PFSK-1 (cell line): ENCODE results near the gene ARHGEF39.

ENCODE experiments used
- FOXP2 ChIP-seq: optimal IDR thresholded peaks from 2 replicates; pipeline ENCODE3; 2011; ENCODE audit warnings: borderline replicate concordance, control low read depth, inconsistent platforms; ENCODE audit not compliant: insufficient read depth; ENCODE audit errors: extremely low read length, extremely low read depth
- POLR2AphosphoS5 ChIP-seq: IDR thresholded peaks from 2 replicates; pipeline ENCODE4 v1.6.1; 2012; ENCODE audit warnings: low read depth, mild to moderate bottlenecking, control low read depth, low read length, moderate library complexity
- SIN3A ChIP-seq: IDR thresholded peaks from 2 replicates; pipeline ENCODE4 v1.6.1; 2012; ENCODE audit warnings: mild to moderate bottlenecking, low read length, moderate library complexity, borderline replicate concordance; ENCODE audit not compliant: insufficient read depth
- TAF1 ChIP-seq: IDR thresholded peaks from 2 replicates; pipeline ENCODE4 v1.6.1; 2012; ENCODE audit warnings: low read length, control low read depth, borderline replicate concordance; ENCODE audit not compliant: insufficient read depth
- TF ChIP-seq, protein P1 (sequence below), 2 experiments: IDR thresholded peaks; 2 replicates each; pipeline versions ENCODE4 v1.6.1 to v1.8.0; 2011 to 2012; ENCODE audit warnings: low read depth in 2 of 2, low read length in 2 of 2, control low read depth in 1 of 2, inconsistent platforms in 1 of 2, mild to moderate bottlenecking in 1 of 2, moderate library complexity in 1 of 2; ENCODE audit not compliant: insufficient read depth in 1 of 2

ARHGEF39 gene

GRCh38 chr9:35658137-35658967, 6.6 kb downstream of the ARHGEF39 start, which contains the start of gene CCDC107:
Gene CCDC107, plus strand, starts transcription at chr9:35658292. Its CDS starts 88 bp downstream, at chr9:35658380.
- peak; percentile 79; the same call in 1 of the 2 replicates for TF ChIP-seq TAF1
- no peak for TF ChIP-seq SIN3A
- peak; percentile 60 for TF ChIP-seq FOXP2
- TF ChIP-seq, protein P1, sequence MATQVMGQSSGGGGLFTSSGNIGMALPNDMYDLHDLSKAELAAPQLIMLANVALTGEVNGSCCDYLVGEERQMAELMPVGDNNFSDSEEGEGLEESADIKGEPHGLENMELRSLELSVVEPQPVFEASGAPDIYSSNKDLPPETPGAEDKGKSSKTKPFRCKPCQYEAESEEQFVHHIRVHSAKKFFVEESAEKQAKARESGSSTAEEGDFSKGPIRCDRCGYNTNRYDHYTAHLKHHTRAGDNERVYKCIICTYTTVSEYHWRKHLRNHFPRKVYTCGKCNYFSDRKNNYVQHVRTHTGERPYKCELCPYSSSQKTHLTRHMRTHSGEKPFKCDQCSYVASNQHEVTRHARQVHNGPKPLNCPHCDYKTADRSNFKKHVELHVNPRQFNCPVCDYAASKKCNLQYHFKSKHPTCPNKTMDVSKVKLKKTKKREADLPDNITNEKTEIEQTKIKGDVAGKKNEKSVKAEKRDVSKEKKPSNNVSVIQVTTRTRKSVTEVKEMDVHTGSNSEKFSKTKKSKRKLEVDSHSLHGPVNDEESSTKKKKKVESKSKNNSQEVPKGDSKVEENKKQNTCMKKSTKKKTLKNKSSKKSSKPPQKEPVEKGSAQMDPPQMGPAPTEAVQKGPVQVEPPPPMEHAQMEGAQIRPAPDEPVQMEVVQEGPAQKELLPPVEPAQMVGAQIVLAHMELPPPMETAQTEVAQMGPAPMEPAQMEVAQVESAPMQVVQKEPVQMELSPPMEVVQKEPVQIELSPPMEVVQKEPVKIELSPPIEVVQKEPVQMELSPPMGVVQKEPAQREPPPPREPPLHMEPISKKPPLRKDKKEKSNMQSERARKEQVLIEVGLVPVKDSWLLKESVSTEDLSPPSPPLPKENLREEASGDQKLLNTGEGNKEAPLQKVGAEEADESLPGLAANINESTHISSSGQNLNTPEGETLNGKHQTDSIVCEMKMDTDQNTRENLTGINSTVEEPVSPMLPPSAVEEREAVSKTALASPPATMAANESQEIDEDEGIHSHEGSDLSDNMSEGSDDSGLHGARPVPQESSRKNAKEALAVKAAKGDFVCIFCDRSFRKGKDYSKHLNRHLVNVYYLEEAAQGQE (IDR thresholded peaks at IDR 0.05; ENCODE audit: insufficient read depth in 1 of 2, low read depth in 2 of 2, low read length in 2 of 2), result peak in 1 of 2 experiments; percentile 63; a peak in 2 of 4 replicates
- TF ChIP-seq POLR2AphosphoS5, result peak; percentile 79

GRCh38 chr9:35657546-35658136, 7.4 kb downstream of the ARHGEF39 start, which contains the start of gene RMRP:
Gene RMRP, minus strand, starts transcription at chr9:35658019.
- TF ChIP-seq FOXP2 (peak; percentile 92), SIN3A (peak; percentile 44; the same call in 1 of the 2 replicates), TAF1 (no peak)

DNA sequence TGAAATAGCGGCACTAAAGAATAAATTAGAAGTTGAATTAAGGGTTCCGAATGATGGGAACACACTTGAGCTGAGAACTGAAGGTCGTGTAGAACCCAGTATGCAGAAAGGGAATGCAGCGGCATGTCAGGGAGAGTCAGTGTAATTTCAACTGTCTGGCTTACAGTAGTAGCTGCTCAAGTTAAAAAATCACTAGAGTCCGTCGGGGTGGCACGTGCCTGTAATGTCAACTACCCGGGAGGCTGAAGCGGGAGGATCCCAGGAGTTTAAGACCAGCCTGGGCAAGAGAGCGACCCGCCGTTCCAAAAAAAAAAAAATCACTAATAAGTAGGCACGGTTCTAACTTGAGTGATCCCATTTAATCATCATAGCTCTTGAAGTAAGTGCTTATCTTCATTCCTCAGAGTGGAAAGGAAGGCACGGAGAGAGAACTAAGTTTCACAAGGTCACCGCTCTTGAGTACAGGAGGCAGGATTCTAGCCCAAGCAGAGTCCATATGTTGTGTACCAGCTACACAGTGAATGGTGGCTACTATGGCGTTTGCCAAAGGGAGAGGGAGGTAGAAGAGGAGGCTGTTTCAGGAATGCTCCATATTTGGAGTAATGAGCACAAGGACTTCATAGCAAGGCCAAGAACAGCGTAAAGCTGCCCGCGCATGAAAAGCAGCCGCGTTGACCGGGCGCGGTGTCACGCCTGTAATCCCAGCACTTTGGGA, 8.0 kb downstream of the ARHGEF39 start:
- TF ChIP-seq SIN3A (no peak), FOXP2 (no peak), TAF1 (no peak), POLR2AphosphoS5 (no peak)
- TF ChIP-seq, protein P1 (IDR thresholded peaks at IDR 0.05; ENCODE audit: insufficient read depth in 1 of 2, low read depth in 2 of 2, low read length in 2 of 2), result no peak

DNA sequence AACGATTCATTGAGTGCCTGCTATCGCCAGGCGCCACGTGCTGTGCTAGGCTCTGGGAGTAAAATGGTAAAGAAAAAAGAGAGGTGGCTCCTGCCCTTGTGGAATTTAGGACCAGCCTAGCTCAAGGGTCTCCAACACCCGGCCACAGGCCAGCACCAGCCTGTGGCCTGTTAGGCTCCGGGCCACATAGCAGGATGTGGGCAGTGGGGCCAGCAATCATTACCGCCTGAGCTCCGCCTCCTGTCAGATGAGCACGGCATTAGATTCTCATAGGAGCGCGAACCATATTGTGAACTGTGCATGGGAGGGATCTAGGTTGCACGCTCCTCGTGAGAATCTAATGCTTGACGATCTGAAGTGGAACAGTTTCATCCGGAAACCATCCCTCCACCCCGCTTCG, 8.6 kb downstream of the ARHGEF39 start:
- TF ChIP-seq, protein P1 (IDR thresholded peaks at IDR 0.05; ENCODE audit: insufficient read depth in 1 of 2, low read depth in 2 of 2, low read length in 2 of 2), result no peak
- TF ChIP-seq TAF1 (no peak), SIN3A (no peak), POLR2AphosphoS5 (no peak), FOXP2 (no peak)

- TF ChIP-seq TAF1 (no peak), POLR2AphosphoS5 (no peak), SIN3A (no peak), FOXP2 (no peak)
- TF ChIP-seq, protein P1 (IDR thresholded peaks at IDR 0.05; ENCODE audit: insufficient read depth in 1 of 2, low read depth in 2 of 2, low read length in 2 of 2), result no peak
Measured at GRCh38 chr9:35653611-35654010, 11.4 kb downstream of the ARHGEF39 start.
